Gastrocnemius medialis (tissue), 4 donors: Measurements from ENCODE around the gene EVC2.

ENCODE experiments used
- CTCF ChIP-seq, 5 experiments: fragments of 450-650 bp in 3 of 5; fragments of 200-600 bp in 2 of 5; sonication (generic) in 2 of 5; IDR thresholded peaks in 4 of 5; conservative IDR thresholded peaks in 1 of 5; 1 replicate in 4 of 5; 2 replicates in 1 of 5; pipeline ENCODE4 v1.5.1; 2016 to 2019; ENCODE audit warnings: antibody characterized with exemption in 5 of 5, mild to moderate bottlenecking in 3 of 5, moderate library complexity in 3 of 5
- POLR2A ChIP-seq, 2 donors: fragments of 450-650 bp; IDR thresholded peaks; one replicate each; pipeline ENCODE4 v1.6.1; 2017; ENCODE audit warnings: antibody characterized with exemption in 2 of 2, mild to moderate bottlenecking in 2 of 2, moderate library complexity in 2 of 2

- TF ChIP-seq CTCF (IDR thresholded peaks at IDR 0.05 in 4 of 5, conservative IDR thresholded peaks at IDR 0.05 in 1 of 5) = no peak
- TF ChIP-seq POLR2A (IDR thresholded peaks at IDR 0.05) = no peak
Measured at GRCh38 chr4:5713861-5714260, 5.5 kb upstream of the EVC2 start.
